NT2/D1 (cell line): ENCODE results near the gene ENOX1.

Experiments used
- DNase-seq: peaks from one replicate; pipeline ENCODE4 v3.0.0-alpha.2; 2011; ENCODE audit warnings: low read depth, low spot score
- H3K27me3 ChIP-seq: 2 replicates; pipeline ENCODE4 v1.6.0; 2011; ENCODE audit warnings: mild to moderate bottlenecking; ENCODE audit not compliant: insufficient read length, insufficient read depth
- H3K36me3 ChIP-seq: 2 replicates; pipeline ENCODE4 v1.6.1; 2011; ENCODE audit warnings: mild to moderate bottlenecking, low read length, mixed read lengths; ENCODE audit not compliant: insufficient read depth, insufficient read length
- H3K4me1 ChIP-seq: 2 replicates; pipeline ENCODE4 v1.5.1; 2011; ENCODE audit not compliant: insufficient read depth, insufficient read length
- H3K4me3 ChIP-seq: 2 replicates; pipeline ENCODE4 v1.5.1; 2011; ENCODE audit warnings: low read depth; ENCODE audit not compliant: insufficient read length
- H3K9ac ChIP-seq: 2 replicates; pipeline ENCODE4 v1.6.0; 2011; ENCODE audit warnings: low read depth; ENCODE audit not compliant: insufficient read length
- H3K9me3 ChIP-seq: 2 replicates; pipeline ENCODE4 v1.5.1; 2011; ENCODE audit warnings: mild to moderate bottlenecking, low read length; ENCODE audit not compliant: insufficient read depth
- SUZ12 ChIP-seq: IDR thresholded peaks from 2 replicates; pipeline ENCODE4 v1.6.1; 2011; ENCODE audit not compliant: insufficient read length, insufficient read depth; ENCODE audit errors: extremely low read depth
- YY1 ChIP-seq: IDR thresholded peaks from 2 replicates; pipeline ENCODE4 v1.6.1; 2011; ENCODE audit not compliant: insufficient read length, insufficient read depth
- ZNF274 ChIP-seq: IDR thresholded peaks from 2 replicates; pipeline ENCODE4 v1.6.1; 2011; ENCODE audit warnings: mild to moderate bottlenecking, low read depth, low read length

Gene ENOX1

GRCh38 chr13:43597599-43597945 is 189.2 kb downstream of the ENOX1 start:
- Histone ChIP-seq H3K36me3 (no peaks in the 10 kb centered on the region), H3K4me3 (no peak overlapping the region)

GRCh38 chr13:43596924-43597598 is 189.7 kb downstream of the ENOX1 start:
- Histone ChIP-seq H3K9me3 (no peaks in the 10 kb centered on the region), H3K4me3 (no peak overlapping the region), H3K9ac (no peak overlapping the region), H3K4me1 (no peaks in the 10 kb centered on the region), H3K36me3 (no peaks in the 10 kb centered on the region), H3K27me3 (no peaks in the 10 kb centered on the region)
- DNase-seq: no peak
- TF ChIP-seq YY1 (no peak), SUZ12 (no peak), ZNF274 (no peak)

More at GRCh38 chr13:43597599-43597945, 189.2 kb downstream of the ENOX1 start:
- Histone ChIP-seq H3K27me3 (no peaks in the 10 kb centered on the region), H3K9me3 (no peaks in the 10 kb centered on the region), H3K9ac (no peak overlapping the region), H3K4me1 (no peaks in the 10 kb centered on the region)
- DNase-seq: no peak
- no peak for TF ChIP-seq SUZ12
- TF ChIP-seq YY1: no peak
- no peak for TF ChIP-seq ZNF274

GRCh38 chr13:43596006-43596405 is 190.8 kb downstream of the ENOX1 start:
- Histone ChIP-seq H3K4me3 (no peak overlapping the region), H3K4me1 (no peaks in the 10 kb centered on the region), H3K9ac (no peak overlapping the region), H3K36me3 (no peaks in the 10 kb centered on the region), H3K27me3 (no peaks in the 10 kb centered on the region), H3K9me3 (no peaks in the 10 kb centered on the region)
- DNase-seq: no peak
- TF ChIP-seq ZNF274: no peak
- TF ChIP-seq YY1: no peak
- no peak for TF ChIP-seq SUZ12

GRCh38 chr13:43587376-43587775 is 199.4 kb downstream of the ENOX1 start:
- Histone ChIP-seq H3K9ac (no peak overlapping the region), H3K27me3 (no peaks in the 10 kb centered on the region), H3K4me1 (no peaks in the 10 kb centered on the region), H3K4me3 (no peak overlapping the region), H3K9me3 (no peaks in the 10 kb centered on the region), H3K36me3 (no peaks in the 10 kb centered on the region)
- TF ChIP-seq YY1 (no peak), SUZ12 (no peak), ZNF274 (no peak)
- no peak for DNase-seq

GRCh38 chr13:43584751-43585150 is 202.0 kb downstream of the ENOX1 start:
- Histone ChIP-seq H3K9me3 (no peaks in the 10 kb centered on the region), H3K9ac (no peak overlapping the region), H3K36me3 (no peaks in the 10 kb centered on the region), H3K4me3 (no peak overlapping the region), H3K4me1 (no peaks in the 10 kb centered on the region), H3K27me3 (no peaks in the 10 kb centered on the region)
- TF ChIP-seq SUZ12 (no peak), ZNF274 (no peak), YY1 (no peak)
- no peak for DNase-seq

- no peak for DNase-seq
Measured at GRCh38 chr13:43583321-43583720, 203.5 kb downstream of the ENOX1 start.

GRCh38 chr13:43580280-43580679 is 206.5 kb downstream of the ENOX1 start:
- Histone ChIP-seq H3K9me3 (no peaks in the 10 kb centered on the region), H3K36me3 (no peaks in the 10 kb centered on the region), H3K4me3 (no peak overlapping the region), H3K27me3 (no peaks in the 10 kb centered on the region), H3K4me1 (no peaks in the 10 kb centered on the region), H3K9ac (no peak overlapping the region)
- no peak for DNase-seq
- TF ChIP-seq SUZ12 (no peak), YY1 (no peak), ZNF274 (no peak)

More at GRCh38 chr13:43583321-43583720, 203.5 kb downstream of the ENOX1 start:
- Histone ChIP-seq H3K36me3 (no peaks in the 10 kb centered on the region), H3K4me1 (no peaks in the 10 kb centered on the region), H3K9ac (no peak overlapping the region), H3K4me3 (no peak overlapping the region), H3K9me3 (no peaks in the 10 kb centered on the region), H3K27me3 (no peaks in the 10 kb centered on the region)
- TF ChIP-seq YY1 (no peak), ZNF274 (no peak), SUZ12 (no peak)

- no peaks in the 10 kb centered on the region for H3K27me3 ChIP-seq
- no peak overlapping the region for H3K9ac ChIP-seq
- TF ChIP-seq ZNF274: no peak
Measured at GRCh38 chr13:43579321-43579720, 207.5 kb downstream of the ENOX1 start.

More at GRCh38 chr13:43579321-43579720, 207.5 kb downstream of the ENOX1 start:
- Histone ChIP-seq H3K4me1 (no peaks in the 10 kb centered on the region), H3K9me3 (no peaks in the 10 kb centered on the region), H3K36me3 (no peaks in the 10 kb centered on the region), H3K4me3 (no peak overlapping the region)
- DNase-seq: no peak
